Endodermal cell (in vitro differentiated cells): ENCODE measurements around the gene KRT83. TPM values are rescaled to one million over a fixed set of nuclear protein-coding genes. Genes with fewer than 3 reads are reported as not detected.

Source experiments
- DNase-seq: peaks from one replicate; pipeline ENCODE4 v3.0.0-alpha.2; 2017
- H3K27ac ChIP-seq: 2 replicates; pipeline ENCODE4 v1.5.1; 2013; ENCODE audit warnings: mild to moderate bottlenecking, low read depth, low read length, moderate library complexity
- H3K27me3 ChIP-seq: 2 replicates; pipeline ENCODE4 v1.6.1; 2013; ENCODE audit warnings: mild to moderate bottlenecking, low read length, moderate library complexity; ENCODE audit not compliant: insufficient read depth, control insufficient read depth, poor library complexity, severe bottlenecking
- H3K36me3 ChIP-seq: 2 replicates; pipeline ENCODE4 v1.7.0; 2013; ENCODE audit warnings: mild to moderate bottlenecking, low read length, moderate library complexity; ENCODE audit not compliant: control insufficient read depth, insufficient read depth
- H3K4me1 ChIP-seq: one replicate; pipeline ENCODE4 v1.7.0; 2013; ENCODE audit warnings: low read length; ENCODE audit not compliant: control insufficient read depth, insufficient read depth
- H3K4me3 ChIP-seq: 2 replicates; pipeline ENCODE4 v1.5.1; 2013; ENCODE audit warnings: mild to moderate bottlenecking, low read length, moderate library complexity
- H3K9ac ChIP-seq: 2 replicates; pipeline ENCODE4 v1.6.1; 2013; ENCODE audit warnings: mild to moderate bottlenecking, low read length, moderate library complexity; ENCODE audit not compliant: poor library complexity, severe bottlenecking; ENCODE audit errors: extremely low read depth
- H3K9me3 ChIP-seq: 2 replicates; pipeline ENCODE4 v1.6.1; 2013; ENCODE audit warnings: mild to moderate bottlenecking, low read length, moderate library complexity; ENCODE audit not compliant: control insufficient read depth
- H3K27ac Mint-ChIP-seq: 2 replicates; pipeline ENCODE4 v1.8.0; 2020; ENCODE audit warnings: mixed read lengths
- H3K27me3 Mint-ChIP-seq: 2 replicates; pipeline ENCODE4 v1.8.0; 2021; ENCODE audit warnings: mild to moderate bottlenecking, mixed read lengths; ENCODE audit not compliant: insufficient read depth
- H3K36me3 Mint-ChIP-seq: 2 replicates; pipeline ENCODE4 v1.8.0; 2020; ENCODE audit warnings: low read depth, mixed read lengths
- H3K4me1 Mint-ChIP-seq: 2 replicates; pipeline ENCODE4 v1.8.0; 2020; ENCODE audit warnings: mixed read lengths
- H3K4me3 Mint-ChIP-seq: 2 replicates; pipeline ENCODE4 v1.8.0; 2020; ENCODE audit warnings: mild to moderate bottlenecking, moderate library complexity, mixed read lengths
- H3K9me3 Mint-ChIP-seq: 2 replicates; pipeline ENCODE4 v1.8.0; 2020; ENCODE audit warnings: mild to moderate bottlenecking, mixed read lengths
- CTCF ChIP-seq: fragments of 200-600 bp; sonication (generic); conservative IDR thresholded peaks from 2 replicates; pipeline ENCODE4 v1.5.0; 2021; ENCODE audit warnings: antibody characterized with exemption, mild to moderate bottlenecking
- WGBS, 2 experiments: methylation state at CpG; one replicate each; pipeline versions ENCODE4 v1.1.5 to v1.1.7; 2013; ENCODE audit warnings: missing lambda C conversion rate in 2 of 2, mixed read lengths in 1 of 2; ENCODE audit not compliant: insufficient coverage in 1 of 2, insufficient read length in 1 of 2; 5-methylcytosine and 5-hydroxymethylcytosine counted together
- total RNA-seq, 2 donors: library from RNA; stranded (reverse); fragmentation: NEBNext Ultra II Directional in 1 of 2; extraction: Animal tissue kit (Norgen Biotek cat#: 25700) in 1 of 2; gene quantifications; 2 replicates in 1 of 2; 3 replicates in 1 of 2; pipeline ENCODE4 v1.2.1, GENCODE V29; 2021

The KRT83 gene
- total RNA-seq, 2 donors from 2014 or later: not detected

GRCh38 chr12:52323001-52323400, 1.8 kb upstream of the KRT83 start:
- peaks cover 16% of the 10 kb centered on the region for H3K27me3 Mint-ChIP-seq
- H3K4me1 ChIP-seq: no peaks in the 10 kb centered on the region
- no peak overlapping the region for H3K9ac ChIP-seq
- H3K9me3 Mint-ChIP-seq: no peaks in the 10 kb centered on the region
- no peaks in the 10 kb centered on the region for H3K36me3 Mint-ChIP-seq
- H3K36me3 ChIP-seq: no peaks in the 10 kb centered on the region
- H3K27ac Mint-ChIP-seq: no peak overlapping the region
- peaks cover 18% of the 10 kb centered on the region for H3K27me3 ChIP-seq
- DNase-seq: no peak
- H3K27ac ChIP-seq: no peak overlapping the region
- no peak overlapping the region for H3K4me3 ChIP-seq
- H3K4me1 Mint-ChIP-seq: no peaks in the 10 kb centered on the region
- 76 to 86% methylated on average over 1 of the region's 1 CpG for whole genome bisulfite sequencing, 2 experiments
- H3K9me3 ChIP-seq: no peaks in the 10 kb centered on the region
- TF ChIP-seq CTCF: no peak
- no peak overlapping the region for H3K4me3 Mint-ChIP-seq

GRCh38 chr12:52322069-52322468, 871 bp upstream of the KRT83 start:
- H3K9me3 Mint-ChIP-seq: no peaks in the 10 kb centered on the region
- TF ChIP-seq CTCF: no peak
- no peaks in the 10 kb centered on the region for H3K36me3 ChIP-seq

GRCh38 chr12:52321418-52321817, 220 bp upstream of the KRT83 start:
- Histone ChIP-seq H3K9me3 (no peaks in the 10 kb centered on the region), H3K27me3 (peaks cover 18% of the 10 kb centered on the region), H3K27ac (no peak overlapping the region), H3K36me3 (no peaks in the 10 kb centered on the region), H3K4me1 (no peaks in the 10 kb centered on the region), H3K9ac (no peak overlapping the region), H3K4me3 (no peak overlapping the region)
- Mint-ChIP-seq H3K36me3 (no peaks in the 10 kb centered on the region), H3K4me3 (no peak overlapping the region), H3K27me3 (peaks cover 16% of the 10 kb centered on the region), H3K27ac (no peak overlapping the region), H3K4me1 (no peaks in the 10 kb centered on the region), H3K9me3 (no peaks in the 10 kb centered on the region)
- WGBS, 2 experiments: 89 to 92% methylated on average over 2 to 4 of the region's 4 CpGs
- DNase-seq: no peak
- TF ChIP-seq CTCF: no peak

More at GRCh38 chr12:52322069-52322468, 871 bp upstream of the KRT83 start:
- Histone ChIP-seq H3K27me3 (peaks cover 18% of the 10 kb centered on the region), H3K4me1 (no peaks in the 10 kb centered on the region), H3K9me3 (no peaks in the 10 kb centered on the region), H3K4me3 (no peak overlapping the region), H3K27ac (no peak overlapping the region), H3K9ac (no peak overlapping the region)
- H3K4me3 Mint-ChIP-seq: no peak overlapping the region
- H3K4me1 Mint-ChIP-seq: no peaks in the 10 kb centered on the region
- H3K27ac Mint-ChIP-seq: no peak overlapping the region
- peaks cover 16% of the 10 kb centered on the region for H3K27me3 Mint-ChIP-seq
- DNase-seq: no peak
- no peaks in the 10 kb centered on the region for H3K36me3 Mint-ChIP-seq
- WGBS, 2 experiments: 93 to 100% methylated on average over 1 of the region's 1 CpG
